RWPE2 (cell line): ENCODE measurements around the gene LDHD.

Source experiments
- ATAC-seq: fragments of 200-7000 bp; cut with Tn5 transposase; 3 replicates; pipeline ENCODE4 v1.9.1; 2021; ENCODE audit warnings: low read depth
- DNase-seq: peaks from one replicate; pipeline ENCODE4 v3.0.0-alpha.2; 2020; ENCODE audit warnings: low spot score
- H3K27ac ChIP-seq: fragments of 450-650 bp; 2 replicates; pipeline ENCODE4 v1.5.1; 2017; ENCODE audit warnings: mild to moderate bottlenecking; ENCODE audit not compliant: poor library complexity, severe bottlenecking
- H3K27me3 ChIP-seq: fragments of 250-450 bp; sonication (Bioruptor Pico); 2 replicates; pipeline ENCODE4 v1.5.1; 2021; ENCODE audit warnings: mild to moderate bottlenecking, moderate library complexity; ENCODE audit not compliant: insufficient read depth, poor library complexity, severe bottlenecking
- H3K36me3 ChIP-seq: fragments of 250-450 bp; sonication (Bioruptor Pico); 2 replicates; pipeline ENCODE4 v1.5.1; 2020; ENCODE audit warnings: low read depth, mild to moderate bottlenecking, moderate library complexity
- H3K4me1 ChIP-seq: fragments of 250-450 bp; sonication (Bioruptor Pico); 2 replicates; pipeline ENCODE4 v1.5.1; 2021; ENCODE audit warnings: mild to moderate bottlenecking, moderate library complexity; ENCODE audit not compliant: insufficient read depth, poor library complexity, severe bottlenecking
- H3K4me3 ChIP-seq: fragments of 250-450 bp; sonication (Bioruptor Pico); 2 replicates; pipeline ENCODE4 v1.5.1; 2021; ENCODE audit warnings: mild to moderate bottlenecking, moderate library complexity; ENCODE audit not compliant: severe bottlenecking
- H3K9me3 ChIP-seq: fragments of 250-450 bp; sonication (Bioruptor Pico); 2 replicates; pipeline ENCODE4 v1.5.1; 2021; ENCODE audit warnings: mild to moderate bottlenecking, moderate library complexity; ENCODE audit not compliant: severe bottlenecking
- TF ChIP-seq, protein P1 (sequence below): fragments of 450-650 bp; IDR thresholded peaks from one replicate; pipeline ENCODE4 v1.5.1; 2017; ENCODE audit warnings: mild to moderate bottlenecking, moderate library complexity; ENCODE audit not compliant: poor library complexity, severe bottlenecking

LDHD gene

GRCh38 chr16:75116081-75116910 is at the start of gene LDHD:
Gene LDHD (minus strand): TSS chr16:75116780. CDS start chr16:75116720, 60 bp downstream.
- Histone ChIP-seq H3K4me1 (no peaks in the 10 kb centered on the region), H3K9me3 (no peaks in the 10 kb centered on the region), H3K4me3 (peak within 1 kb of the TSS; percentile 28), H3K27me3 (no peaks in the 10 kb centered on the region), H3K36me3 (no peaks in the 10 kb centered on the region), H3K27ac (no peak within 1 kb of the TSS)
- no peak for DNase-seq
- TF ChIP-seq, protein P1, sequence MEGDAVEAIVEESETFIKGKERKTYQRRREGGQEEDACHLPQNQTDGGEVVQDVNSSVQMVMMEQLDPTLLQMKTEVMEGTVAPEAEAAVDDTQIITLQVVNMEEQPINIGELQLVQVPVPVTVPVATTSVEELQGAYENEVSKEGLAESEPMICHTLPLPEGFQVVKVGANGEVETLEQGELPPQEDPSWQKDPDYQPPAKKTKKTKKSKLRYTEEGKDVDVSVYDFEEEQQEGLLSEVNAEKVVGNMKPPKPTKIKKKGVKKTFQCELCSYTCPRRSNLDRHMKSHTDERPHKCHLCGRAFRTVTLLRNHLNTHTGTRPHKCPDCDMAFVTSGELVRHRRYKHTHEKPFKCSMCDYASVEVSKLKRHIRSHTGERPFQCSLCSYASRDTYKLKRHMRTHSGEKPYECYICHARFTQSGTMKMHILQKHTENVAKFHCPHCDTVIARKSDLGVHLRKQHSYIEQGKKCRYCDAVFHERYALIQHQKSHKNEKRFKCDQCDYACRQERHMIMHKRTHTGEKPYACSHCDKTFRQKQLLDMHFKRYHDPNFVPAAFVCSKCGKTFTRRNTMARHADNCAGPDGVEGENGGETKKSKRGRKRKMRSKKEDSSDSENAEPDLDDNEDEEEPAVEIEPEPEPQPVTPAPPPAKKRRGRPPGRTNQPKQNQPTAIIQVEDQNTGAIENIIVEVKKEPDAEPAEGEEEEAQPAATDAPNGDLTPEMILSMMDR = no peak
- ATAC-seq = peak; percentile 92

DNA sequence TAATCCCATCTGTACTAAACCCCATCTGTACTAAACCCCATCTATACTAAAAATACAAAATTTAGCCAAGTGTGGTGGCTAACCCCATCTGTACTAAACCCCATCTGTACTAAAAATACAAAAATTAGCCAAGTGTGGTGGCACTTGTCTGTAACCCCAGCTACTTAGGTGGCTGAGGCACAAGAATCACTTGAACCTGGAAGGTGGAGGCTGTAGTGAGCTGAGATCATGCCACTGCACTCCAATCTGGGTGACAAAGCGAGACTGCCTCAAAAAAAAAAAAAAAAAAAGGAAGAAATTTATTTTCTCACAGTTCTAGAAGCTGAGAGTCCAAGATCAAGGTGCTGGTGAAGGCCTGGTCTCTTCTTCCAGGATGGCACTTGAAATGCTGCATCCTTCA is 43.8 kb upstream of the LDHD start:
- no peak for DNase-seq
- no peaks in the 10 kb centered on the region for H3K27me3 ChIP-seq
- TF ChIP-seq, protein P1 = no peak
- peaks cover 50% of the 10 kb centered on the region for H3K36me3 ChIP-seq
- no peak overlapping the region for H3K4me3 ChIP-seq
- ATAC-seq = no peak
- H3K4me1 ChIP-seq = no peaks in the 10 kb centered on the region
- H3K9me3 ChIP-seq = peaks cover 4% of the 10 kb centered on the region
- no peak overlapping the region for H3K27ac ChIP-seq

DNA sequence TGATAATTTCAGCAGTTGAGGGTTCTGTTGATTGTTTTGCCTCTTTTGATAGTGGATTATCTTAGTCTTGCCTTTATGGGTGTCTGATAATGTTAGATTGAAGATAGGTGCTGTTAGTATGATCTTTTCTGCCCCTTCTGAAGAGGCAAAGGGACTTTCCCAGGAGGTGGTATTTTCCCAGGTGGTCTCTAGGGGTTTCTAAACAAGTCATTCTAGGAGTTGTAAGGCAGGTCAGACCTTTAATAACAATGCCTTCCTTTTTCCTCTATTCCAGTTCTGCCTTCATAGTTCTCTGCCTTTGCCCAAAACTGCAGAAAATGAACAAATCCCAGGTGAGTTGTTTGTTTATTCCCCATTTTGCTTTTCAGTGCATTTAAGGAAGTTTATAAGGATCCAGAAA is 36.1 kb upstream of the LDHD start:
- ATAC-seq = no peak
- Histone ChIP-seq H3K27ac (no peak overlapping the region), H3K4me3 (no peak overlapping the region), H3K4me1 (no peaks in the 10 kb centered on the region), H3K9me3 (peaks cover 12% of the 10 kb centered on the region), H3K36me3 (peaks cover 38% of the 10 kb centered on the region), H3K27me3 (no peaks in the 10 kb centered on the region)
- TF ChIP-seq, protein P1 = no peak
- DNase-seq = no peak

GRCh38 chr16:75151798-75152197 is 35.2 kb upstream of the LDHD start:
- peaks cover 38% of the 10 kb centered on the region for H3K36me3 ChIP-seq
- H3K9me3 ChIP-seq = peaks cover 12% of the 10 kb centered on the region
- H3K27me3 ChIP-seq = no peaks in the 10 kb centered on the region
- no peak for ATAC-seq
- TF ChIP-seq, protein P1 = no peak
- H3K4me3 ChIP-seq = no peak overlapping the region
- H3K4me1 ChIP-seq = no peaks in the 10 kb centered on the region
- no peak for DNase-seq
- H3K27ac ChIP-seq = no peak overlapping the region
